ENCODE measurements around the gene BNIPL.

The BNIPL gene, protein sequence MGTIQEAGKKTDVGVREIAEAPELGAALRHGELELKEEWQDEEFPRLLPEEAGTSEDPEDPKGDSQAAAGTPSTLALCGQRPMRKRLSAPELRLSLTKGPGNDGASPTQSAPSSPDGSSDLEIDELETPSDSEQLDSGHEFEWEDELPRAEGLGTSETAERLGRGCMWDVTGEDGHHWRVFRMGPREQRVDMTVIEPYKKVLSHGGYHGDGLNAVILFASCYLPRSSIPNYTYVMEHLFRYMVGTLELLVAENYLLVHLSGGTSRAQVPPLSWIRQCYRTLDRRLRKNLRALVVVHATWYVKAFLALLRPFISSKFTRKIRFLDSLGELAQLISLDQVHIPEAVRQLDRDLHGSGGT

DNA sequence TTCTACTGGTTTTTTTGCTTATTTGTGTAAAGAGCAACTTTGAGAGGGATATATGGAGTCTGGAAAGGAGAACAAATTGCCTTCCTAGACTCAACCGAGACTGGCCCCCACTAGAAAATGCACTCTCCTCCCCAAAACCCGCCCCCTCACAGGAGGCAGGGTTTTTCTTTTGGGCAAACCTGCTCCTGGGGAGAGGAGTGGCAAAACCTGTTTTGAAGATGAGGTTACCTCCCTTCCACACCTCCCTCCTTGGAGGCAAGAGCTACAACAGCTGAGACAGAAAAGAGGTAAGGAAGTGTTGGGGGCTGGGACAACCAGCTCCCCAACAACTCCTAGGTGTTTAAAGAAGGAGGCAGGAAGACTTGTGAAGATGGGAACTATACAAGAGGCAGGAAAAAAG lies at the start of gene BNIPL:
TSS of gene BNIPL (plus strand) at position 231 of the 400 bp plus-strand sequence. CDS start at position 371, 140 bp downstream.
- DNase-seq (ENCODE audit: low read depth in 1 of 2, low spot score in 1 of 2), result no peak

DNA sequence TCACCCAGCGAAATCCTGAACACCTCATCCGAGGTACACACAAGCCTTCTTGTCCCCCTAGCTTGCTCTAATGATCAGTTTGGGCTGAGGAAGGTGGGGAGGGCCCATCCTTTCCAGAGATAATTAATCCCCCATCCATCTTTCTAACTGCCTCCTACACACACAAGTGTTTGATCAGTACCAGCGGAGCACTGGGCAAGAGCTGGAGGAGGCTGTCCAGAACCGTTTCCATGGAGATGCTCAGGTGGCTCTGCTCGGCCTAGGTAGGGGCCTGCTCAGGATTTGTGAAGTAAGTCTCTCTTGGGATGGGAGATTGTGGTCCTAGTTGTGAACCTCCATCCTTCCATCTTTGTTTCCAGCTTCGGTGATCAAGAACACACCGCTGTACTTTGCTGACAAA lies 48.5 kb upstream of the BNIPL start:
- DNase-seq (ENCODE audit: low read depth in 1 of 2, low spot score in 1 of 2), result no peak

DNA sequence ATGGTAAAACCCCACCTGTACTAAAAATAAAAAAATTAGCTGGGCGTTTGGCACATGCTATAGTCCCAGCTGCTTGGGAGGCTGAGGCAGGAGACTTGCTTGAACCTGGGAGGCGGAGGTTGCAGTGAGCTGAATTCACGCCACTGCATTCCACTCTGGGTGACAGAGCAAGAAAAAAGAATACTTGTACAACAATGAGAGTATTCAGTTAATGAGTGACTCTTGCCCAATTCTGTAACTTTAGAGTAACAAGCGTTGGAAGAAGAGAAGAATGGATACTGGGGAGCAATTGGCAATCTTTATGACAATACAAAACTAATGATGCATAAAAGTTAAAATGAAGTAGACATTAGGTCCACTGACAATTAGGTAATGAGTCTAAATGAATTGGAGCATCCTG lies 43.8 kb upstream of the BNIPL start:
- no peak for DNase-seq (ENCODE audit: low read depth in 1 of 2, low spot score in 1 of 2)

DNA sequence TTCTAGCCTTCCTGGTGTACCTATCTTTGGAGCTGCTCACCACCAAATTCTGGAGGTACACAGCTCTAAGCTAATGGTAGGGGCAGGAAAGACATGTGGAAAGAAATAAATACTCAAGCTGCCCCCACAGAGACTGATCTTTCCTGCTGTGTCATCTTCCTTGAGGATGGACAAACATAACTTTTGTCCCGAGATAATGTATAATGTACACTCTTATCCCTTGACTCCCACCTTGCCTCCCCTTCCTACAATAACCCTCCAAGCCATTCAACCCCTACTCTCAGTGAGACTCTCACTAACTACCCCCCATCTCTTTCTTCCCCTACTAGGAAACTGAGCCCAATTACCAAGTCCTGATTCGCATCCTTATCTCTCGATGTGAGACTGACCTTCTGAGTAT lies 42.1 kb upstream of the BNIPL start:
- no peak for DNase-seq (ENCODE audit: low read depth in 1 of 2, low spot score in 1 of 2)

DNA sequence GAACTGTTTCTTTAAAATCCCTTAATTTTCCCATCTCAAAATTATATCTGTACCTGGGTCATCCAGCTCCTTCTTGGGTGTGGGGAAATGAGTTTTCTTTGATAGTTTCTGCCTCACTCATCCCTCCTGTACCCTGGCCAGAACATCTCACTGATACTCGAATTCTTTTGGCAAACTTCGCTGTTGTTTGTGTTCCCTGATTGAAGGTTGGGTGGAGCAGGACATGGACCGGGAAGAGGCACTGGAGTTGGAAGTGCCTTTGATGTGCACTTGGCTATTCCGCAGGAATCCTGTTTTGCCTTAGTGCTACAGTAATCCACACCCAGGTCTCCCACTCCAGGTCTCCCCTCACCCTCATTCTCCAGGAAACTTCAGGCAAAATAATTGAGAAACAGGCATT lies 40.9 kb upstream of the BNIPL start:
- no peak for DNase-seq (ENCODE audit: low read depth in 1 of 2, low spot score in 1 of 2)

DNA sequence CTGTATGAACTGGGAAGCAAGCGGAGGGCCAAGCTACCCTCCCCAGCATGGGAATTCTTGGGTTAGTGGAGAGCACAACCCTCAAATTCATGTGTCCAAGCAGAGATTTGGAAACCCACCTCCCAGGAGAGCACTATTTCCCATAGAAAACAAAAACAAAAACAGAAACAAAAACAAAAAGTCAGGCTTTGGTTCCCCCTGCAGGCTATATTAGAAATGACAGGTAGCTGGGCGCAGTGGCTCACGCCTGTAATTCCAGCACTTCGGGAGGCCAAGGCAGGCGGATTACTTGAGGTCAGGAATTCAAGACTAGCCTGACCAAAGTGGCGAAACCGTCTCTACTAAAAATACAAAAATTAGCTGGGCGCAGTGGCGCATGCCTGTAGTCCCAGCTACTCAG lies 40.5 kb upstream of the BNIPL start:
- DNase-seq (ENCODE audit: low read depth in 1 of 2, low spot score in 1 of 2), result no peak

DNA sequence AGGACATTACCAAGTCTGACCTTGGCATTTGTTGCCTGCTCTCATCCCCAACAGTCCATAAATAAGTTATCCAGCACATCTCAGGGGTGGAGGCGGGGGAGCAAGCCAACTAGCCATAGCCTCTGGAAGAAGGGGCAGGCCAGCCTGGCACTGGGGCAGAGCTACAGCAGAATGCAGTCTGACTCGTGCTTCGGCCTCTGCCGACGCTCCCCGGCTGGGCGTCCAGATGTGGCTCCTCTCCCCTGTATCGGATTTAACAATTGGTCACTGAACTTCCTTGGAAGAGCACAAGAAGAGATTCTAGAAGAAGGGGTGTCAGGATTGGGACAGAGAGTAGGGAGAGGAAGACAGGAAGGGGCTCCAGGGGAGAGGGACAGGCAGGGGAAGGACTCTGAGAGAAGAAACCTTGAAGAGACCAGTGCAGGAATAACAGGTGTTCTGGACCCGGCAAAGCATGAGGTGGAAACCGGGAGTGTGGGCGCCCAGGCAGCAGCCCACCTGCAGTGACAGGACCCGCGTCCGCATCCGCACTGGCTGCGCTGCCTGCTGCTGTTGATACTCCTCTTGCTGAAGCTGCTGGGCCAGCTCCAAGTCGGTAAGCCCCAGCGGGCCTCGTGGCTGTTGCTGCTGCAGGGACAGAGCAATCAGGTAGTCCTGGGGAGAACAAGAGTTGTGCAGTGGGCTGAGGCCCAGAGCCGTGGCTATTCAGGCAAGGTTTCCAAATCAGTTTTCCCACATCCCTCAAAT lies 39.1 kb upstream of the BNIPL start:
- DNase-seq (ENCODE audit: low read depth in 1 of 2, low spot score in 1 of 2), result no peak

DNA sequence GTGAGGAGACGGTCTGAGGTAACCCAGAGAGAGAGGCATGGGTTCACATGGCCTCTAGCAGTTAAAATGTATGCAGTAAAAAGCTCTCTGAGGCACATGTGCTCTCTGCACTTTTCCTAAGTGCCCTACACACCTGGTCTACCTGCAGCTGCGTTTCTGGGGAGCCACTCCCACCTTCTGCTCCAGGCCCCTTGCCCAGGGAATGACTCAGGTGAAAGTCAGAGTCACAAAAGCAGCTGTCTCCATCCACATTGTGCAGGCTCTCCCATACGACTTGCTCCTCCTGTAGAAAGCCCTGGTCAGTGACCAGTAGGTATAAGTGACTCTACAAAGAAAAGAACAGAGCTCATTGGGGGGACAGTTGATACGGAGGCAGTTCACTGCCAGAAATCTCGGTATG lies 38.4 kb upstream of the BNIPL start:
- no peak for DNase-seq (ENCODE audit: low read depth in 1 of 2, low spot score in 1 of 2)

DNA sequence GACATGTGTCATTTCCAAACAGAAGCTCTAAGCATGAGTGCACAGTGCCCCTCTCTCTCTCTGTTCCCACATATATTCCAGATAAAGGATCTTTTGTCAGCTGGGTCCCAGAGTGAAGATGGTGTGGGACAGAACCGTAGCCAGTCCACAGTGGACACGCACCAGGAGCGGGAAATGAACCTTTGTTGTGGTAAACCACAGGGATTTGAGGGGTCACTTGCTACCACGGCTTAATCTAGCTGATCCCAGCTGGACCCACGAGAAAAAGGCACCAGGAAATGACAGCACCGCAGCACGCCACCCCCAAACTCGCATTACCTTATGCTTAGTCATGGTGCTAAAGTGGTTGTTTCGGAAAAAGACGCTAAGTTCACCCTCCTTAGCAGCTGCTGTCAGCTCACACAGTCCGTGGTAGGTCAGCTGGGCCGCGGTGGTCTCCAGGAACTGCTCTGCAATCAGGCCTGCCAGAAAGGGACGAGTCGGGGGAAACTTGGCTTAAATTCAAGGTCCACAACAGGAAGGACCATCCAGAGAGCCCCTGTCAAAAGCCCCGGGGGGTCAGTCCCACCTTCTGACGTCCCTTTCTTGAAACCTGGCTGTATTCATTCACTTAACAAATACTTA lies 37.2 kb upstream of the BNIPL start:
- DNase-seq (ENCODE audit: low read depth in 1 of 2, low spot score in 1 of 2), result peak in 1 of 2 donors; percentile 11

DNA sequence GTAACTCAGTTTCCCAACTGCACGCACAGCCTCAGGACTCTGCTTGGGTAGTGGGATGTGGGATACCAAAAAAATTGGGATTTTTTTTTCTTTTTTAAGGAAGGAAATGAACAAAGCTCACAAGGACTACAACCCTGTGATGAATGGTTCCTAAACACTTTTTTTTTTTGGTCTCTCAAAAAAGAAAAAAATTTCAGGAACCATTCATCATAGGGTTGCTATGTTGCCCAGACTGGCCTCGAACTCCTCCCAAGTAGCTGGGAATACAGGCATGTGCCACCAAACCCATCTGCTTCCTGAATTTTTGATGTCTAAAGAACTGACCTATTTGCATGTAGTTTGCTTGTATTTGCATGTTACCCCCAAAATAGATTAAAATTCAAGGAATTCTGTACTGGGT lies 36.5 kb upstream of the BNIPL start:
- no peak for DNase-seq (ENCODE audit: low read depth in 1 of 2, low spot score in 1 of 2)

DNA sequence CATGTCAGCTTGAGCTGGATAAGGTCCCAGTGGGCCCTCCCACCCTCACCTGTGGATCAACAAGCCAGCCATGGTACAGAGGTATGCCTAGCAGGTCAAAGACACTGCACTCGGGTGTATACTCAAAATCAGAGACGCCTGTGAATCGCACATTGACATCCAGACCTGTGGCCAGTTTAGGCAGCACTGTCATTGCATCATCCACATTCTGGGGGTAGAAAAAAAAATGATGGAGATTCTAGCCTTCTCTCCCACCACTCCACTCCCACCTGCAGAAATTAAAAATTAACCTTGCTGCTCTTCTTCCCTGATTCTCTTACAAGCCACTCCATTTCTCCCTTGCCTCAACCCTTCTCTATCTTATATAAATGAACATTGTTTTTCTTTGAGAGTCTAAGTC lies 36.0 kb upstream of the BNIPL start:
- DNase-seq (ENCODE audit: low read depth in 1 of 2, low spot score in 1 of 2), result no peak

DNA sequence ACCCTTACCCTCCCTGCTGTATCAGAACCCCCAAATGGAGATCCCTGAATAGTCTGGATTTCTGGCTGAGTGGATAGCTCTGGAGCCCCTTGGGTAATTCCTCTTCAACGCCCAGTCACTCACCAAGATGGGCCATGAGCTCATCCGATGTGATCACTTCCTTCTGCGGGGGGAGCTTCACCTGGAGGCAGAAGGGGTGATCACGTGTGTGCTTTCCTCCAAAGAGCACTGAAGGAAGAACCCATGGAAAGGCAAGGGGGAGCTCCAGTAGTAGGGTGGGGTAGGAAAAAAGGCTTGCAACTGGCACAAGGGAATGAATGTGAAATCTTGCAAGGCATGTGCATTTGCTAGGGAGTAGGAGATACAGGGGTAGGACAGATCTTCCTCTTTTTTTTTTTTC lies 34.8 kb upstream of the BNIPL start:
- DNase-seq (ENCODE audit: low read depth in 1 of 2, low spot score in 1 of 2), result no peak

DNA sequence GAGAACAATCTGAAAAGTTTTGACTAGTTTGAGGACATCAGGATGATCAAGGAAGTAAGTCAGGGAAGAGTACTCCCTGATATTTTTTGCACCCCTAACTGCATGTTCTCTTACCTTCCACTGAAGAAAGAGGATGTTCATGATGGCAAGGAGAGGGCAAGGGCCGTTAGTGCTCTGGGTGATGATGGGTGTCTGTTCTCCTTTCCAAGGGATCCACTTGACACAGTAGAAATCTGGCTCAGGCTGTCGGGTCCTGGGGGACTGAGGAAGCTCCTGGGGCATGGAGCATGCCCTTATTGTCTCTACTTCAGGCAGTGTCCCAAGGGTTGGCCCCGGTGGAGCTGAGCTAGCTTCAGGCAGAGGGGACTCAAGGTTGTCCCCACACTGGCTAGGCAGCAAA lies 34.3 kb upstream of the BNIPL start:
- DNase-seq (ENCODE audit: low read depth in 1 of 2, low spot score in 1 of 2), result no peak

DNA sequence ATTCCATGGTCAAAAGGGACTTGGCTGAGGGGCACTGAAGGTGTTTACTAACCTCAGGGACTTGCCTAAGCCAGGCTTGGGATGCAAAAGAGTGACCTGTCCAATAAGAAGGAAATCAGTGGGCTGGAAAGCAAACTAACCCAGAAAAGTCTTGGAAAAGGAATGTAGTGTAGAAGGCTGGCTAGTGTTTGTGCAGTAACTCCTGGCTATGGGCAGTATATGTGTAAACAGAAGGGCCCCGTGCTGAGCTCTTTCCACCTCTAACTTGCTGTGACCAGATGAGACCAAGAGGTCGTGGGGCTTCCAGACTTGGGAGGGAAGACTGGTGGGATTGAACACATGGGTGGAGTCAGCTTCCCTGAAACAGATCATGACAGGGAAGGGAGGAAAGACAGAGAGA lies 33.8 kb upstream of the BNIPL start:
- no peak for DNase-seq (ENCODE audit: low read depth in 1 of 2, low spot score in 1 of 2)

DNA sequence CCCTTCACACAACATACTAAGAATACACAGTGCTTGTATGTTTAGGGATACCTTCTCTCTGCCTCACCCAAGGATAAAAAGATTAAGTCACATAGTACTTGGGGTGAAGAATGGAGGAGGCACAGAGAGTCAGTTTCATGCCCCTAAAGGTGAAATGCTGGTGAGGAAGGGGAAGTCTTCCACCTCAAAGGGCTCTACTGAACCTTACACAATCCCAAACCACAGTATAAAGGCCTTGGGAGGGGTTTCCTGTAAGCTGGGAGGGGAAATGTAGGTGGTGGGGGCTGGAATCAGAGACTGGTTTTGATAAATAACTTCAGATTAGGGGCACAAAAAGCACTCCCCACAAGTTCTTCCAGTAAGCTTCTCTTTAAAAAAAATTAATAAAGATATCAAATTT lies 33.2 kb upstream of the BNIPL start:
- no peak for DNase-seq (ENCODE audit: low read depth in 1 of 2, low spot score in 1 of 2)

DNA sequence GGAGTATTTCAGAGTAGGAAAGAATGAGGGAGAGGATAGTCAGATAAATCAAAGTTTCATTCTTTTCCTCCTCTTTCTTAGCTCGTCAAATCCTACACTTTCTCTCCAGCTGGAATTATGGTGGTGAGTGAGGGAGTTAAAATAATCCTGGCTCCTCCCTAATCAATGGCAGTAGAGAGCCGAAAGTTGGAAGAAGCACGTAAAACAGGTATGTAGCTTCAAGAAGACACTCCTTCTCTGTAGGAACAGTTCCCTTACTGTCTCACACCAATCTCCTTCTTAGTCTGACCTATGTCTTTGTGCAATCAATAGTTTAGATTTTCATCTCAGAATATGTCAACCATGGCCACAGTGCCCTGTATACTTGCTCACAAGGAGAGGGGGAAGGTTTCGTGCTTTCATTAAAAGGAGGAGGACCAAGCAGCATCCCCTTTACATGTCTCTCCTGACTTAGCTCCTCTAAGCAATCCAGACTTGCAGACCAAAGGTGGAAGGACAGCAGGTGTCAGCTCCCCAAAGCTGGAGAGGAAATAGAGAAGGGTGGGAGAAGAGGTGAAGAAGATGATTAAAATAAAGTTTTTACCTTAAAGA lies 30.6 kb upstream of the BNIPL start:
- DNase-seq (ENCODE audit: low read depth in 1 of 2, low spot score in 1 of 2), result no peak

DNA sequence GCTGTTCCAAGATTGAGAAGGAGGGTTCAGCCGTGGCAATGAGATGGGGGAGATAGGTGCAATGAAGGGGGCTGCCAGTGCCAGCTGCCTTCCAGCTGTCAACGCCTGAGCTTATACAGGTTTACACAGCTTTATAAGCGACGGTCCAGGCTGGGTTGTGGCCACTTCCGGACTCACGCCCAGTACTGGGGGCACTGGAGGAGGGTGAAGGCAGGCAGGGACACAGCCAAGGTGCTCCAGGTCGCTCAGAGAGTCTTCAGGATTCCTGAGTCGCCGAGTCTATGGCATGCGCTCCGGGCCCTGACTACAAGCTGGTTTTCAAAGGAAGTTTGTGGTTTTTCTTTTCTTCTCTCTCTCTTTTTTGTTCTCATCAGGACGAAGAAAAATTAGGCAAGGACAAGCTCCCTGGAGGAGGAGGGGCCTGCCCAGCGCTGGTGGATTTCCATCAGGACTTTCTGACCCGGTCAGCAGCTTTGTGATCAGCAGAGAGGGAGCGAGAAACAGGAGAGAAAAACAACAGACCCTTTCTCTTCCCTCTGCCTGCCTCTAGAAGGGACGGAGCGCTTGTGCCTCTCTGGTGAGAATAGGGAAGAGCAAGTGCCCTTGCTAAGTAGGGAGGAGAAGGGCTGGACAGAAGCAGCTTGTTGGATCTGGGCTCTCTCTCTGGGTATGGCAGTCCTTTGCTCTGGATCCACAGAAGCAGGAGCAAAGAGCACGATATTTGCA lies 29.9 kb upstream of the BNIPL start, which contains the start of gene MINDY1:
TSS of gene MINDY1 (minus strand) at position 576 of the 726 bp plus-strand sequence. CDS start 4,285 bp downstream, outside the sequence.
- DNase-seq (ENCODE audit: low read depth in 1 of 2, low spot score in 1 of 2), result peak in 1 of 2 donors; percentile 21

DNA sequence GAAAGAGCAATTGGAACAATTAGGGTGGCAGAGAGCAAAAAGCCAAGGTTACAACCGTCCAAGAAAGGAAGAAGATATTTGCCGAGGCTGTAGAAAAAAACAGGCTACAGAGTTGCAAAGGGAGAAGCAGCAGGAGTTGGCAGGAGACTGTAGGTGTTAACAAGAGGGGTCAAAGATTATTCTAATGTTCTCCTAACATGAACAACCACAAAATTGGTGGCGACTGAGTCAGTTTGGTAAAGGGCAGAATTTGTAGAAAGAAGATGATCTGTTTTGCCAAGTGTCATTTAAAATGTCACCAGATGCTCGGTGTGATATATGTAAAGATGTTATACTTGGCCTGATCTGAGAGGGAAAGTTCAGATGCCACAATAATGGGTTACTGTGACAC lies 28.5 kb upstream of the BNIPL start:
- no peak for DNase-seq (ENCODE audit: low read depth in 1 of 2, low spot score in 1 of 2)

DNA sequence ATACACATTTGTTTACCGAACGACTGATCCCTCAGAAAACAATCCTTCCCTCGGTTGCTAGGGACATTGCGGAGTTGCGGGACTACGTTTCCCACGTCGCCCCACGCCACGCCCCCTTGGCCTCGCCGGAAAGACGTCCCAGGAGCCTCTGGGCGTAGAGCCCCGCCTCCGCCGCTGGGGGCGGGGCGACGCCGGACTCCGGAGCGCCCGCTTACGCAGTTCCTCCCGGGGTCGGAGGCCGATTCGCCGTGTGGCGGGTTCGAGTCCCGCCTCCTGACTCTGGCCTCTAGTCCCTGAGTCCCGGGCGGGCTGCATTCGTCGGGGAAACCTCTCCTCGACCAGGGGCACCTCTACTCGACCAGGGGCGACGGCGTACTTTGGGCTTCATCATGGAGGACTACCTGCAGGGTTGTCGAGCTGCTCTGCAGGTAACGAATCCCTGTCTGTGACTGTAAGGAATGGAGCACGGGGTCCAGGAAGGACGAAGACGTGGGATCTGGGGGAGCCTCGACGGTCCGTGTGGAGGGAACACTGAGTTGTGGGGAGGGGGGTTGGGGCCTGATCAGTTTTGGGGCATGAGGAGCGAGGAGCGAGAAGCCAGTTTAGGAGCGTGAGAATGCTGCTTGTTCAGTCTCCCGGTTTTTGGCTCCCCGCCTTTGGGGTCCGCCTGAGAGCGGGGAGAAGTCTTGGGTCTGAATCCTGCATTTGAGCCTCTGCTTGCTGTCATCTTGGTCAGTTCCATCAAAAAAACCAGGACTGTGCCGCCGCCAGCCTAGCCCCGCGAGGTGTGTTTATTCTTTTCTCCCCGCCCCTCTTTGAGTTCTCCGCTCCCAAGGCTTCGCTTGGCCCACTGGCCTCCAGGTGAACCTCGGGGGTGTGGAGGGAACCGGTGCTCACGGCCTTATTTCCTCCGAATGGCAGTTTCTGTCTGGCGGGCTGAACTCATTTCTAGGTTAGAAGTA lies 27.9 kb upstream of the BNIPL start, which contains the start of gene PRUNE1:
TSS of gene PRUNE1 (plus strand) at position 206 of the 962 bp plus-strand sequence. CDS start at position 390, 184 bp downstream.
- peak; percentile 86 to 91 for DNase-seq (ENCODE audit: low read depth in 1 of 2, low spot score in 1 of 2)

DNA sequence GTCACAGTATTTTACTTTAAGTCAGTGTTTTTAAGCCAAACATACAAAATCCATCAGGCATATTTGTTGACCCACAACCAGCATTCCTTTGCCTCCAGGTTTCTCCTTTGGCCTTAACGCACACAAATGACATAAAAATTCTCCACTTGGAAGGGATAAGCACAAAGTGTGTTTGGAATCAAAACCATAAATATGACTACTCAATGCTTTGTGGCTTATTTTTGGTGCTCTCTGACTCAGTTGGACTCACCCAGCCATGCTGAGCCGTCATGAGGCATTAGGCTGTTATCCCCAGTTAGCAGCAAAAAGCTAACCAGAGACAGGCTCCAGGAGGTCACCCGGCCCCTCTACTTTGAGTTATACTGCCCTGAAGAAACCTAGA lies 27.2 kb upstream of the BNIPL start:
- DNase-seq (ENCODE audit: low read depth in 1 of 2, low spot score in 1 of 2), result no peak
